ENCODE results near the gene CDC14A. TPM values are rescaled to one million over a fixed set of nuclear protein-coding genes. Genes with fewer than 3 reads are reported as not detected.

CDC14A gene
- total RNA-seq, 4 donors from 2014 or later = 8.6 to 20.1 (median 11.0) TPM

- TF ChIP-seq POLR2AphosphoS5 (IDR thresholded peaks at IDR 0.05) (no peak), POLR2A (IDR thresholded peaks at IDR 0.05) (no peak), EP300 (IDR thresholded peaks at IDR 0.05) (no peak)
- TF ChIP-seq, protein P1, sequence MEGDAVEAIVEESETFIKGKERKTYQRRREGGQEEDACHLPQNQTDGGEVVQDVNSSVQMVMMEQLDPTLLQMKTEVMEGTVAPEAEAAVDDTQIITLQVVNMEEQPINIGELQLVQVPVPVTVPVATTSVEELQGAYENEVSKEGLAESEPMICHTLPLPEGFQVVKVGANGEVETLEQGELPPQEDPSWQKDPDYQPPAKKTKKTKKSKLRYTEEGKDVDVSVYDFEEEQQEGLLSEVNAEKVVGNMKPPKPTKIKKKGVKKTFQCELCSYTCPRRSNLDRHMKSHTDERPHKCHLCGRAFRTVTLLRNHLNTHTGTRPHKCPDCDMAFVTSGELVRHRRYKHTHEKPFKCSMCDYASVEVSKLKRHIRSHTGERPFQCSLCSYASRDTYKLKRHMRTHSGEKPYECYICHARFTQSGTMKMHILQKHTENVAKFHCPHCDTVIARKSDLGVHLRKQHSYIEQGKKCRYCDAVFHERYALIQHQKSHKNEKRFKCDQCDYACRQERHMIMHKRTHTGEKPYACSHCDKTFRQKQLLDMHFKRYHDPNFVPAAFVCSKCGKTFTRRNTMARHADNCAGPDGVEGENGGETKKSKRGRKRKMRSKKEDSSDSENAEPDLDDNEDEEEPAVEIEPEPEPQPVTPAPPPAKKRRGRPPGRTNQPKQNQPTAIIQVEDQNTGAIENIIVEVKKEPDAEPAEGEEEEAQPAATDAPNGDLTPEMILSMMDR (IDR thresholded peaks at IDR 0.05) = no peak
- no peaks in the 10 kb centered on the region for H3K36me3 ChIP-seq
- H3K9me3 ChIP-seq = no peaks in the 10 kb centered on the region
- peaks cover 0 to 9% (median 0%) of the 10 kb centered on the region in 3 donors for H3K4me1 ChIP-seq
- H3K27ac ChIP-seq = no peak overlapping the region
- no peak for ATAC-seq
- WGBS, 2 donors (ENCODE audit: low coverage in 1 of 2) = 67 to 70% methylated on average over 1 of the region's 1 CpG
- no peak overlapping the region for H3K4me3 ChIP-seq
- H3K27me3 ChIP-seq = no peaks in the 10 kb centered on the region
Measured at GRCh38 chr1:100380635-100381034, 28.3 kb downstream of the CDC14A start.

DNA sequence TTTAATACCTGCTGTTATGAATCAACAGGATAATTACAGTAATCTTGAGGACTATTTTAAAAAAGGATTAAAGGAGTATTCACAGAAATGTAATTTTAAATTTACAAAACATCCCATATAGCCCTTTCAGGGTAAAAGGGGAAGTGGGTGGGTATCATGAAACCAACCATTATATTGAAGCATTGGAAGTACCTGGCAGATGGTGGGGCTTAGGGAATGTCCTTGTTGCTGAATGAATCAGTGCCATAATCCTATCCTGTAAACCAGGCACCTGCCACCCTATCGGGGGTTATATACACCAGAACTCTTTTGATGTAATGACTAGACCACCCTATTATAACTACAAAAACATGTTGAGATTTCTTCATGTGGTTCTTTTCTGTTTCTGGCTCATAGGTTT is 30.4 kb downstream of the CDC14A start:
- H3K36me3 ChIP-seq = no peaks in the 10 kb centered on the region
- no peaks in the 10 kb centered on the region for H3K27me3 ChIP-seq
- H3K4me3 ChIP-seq = no peak overlapping the region
- WGBS, 2 donors (ENCODE audit: low coverage in 1 of 2) = 83 to 100% methylated on average over 1 of the region's 1 CpG
- peaks cover 0 to 16% (median 0%) of the 10 kb centered on the region in 3 donors for H3K4me1 ChIP-seq
- no peak for ATAC-seq
- H3K9me3 ChIP-seq = no peaks in the 10 kb centered on the region
- H3K27ac ChIP-seq = no peak overlapping the region
- TF ChIP-seq, protein P1 (IDR thresholded peaks at IDR 0.05) = no peak
- no peak for TF ChIP-seq POLR2AphosphoS5 (IDR thresholded peaks at IDR 0.05)

DNA sequence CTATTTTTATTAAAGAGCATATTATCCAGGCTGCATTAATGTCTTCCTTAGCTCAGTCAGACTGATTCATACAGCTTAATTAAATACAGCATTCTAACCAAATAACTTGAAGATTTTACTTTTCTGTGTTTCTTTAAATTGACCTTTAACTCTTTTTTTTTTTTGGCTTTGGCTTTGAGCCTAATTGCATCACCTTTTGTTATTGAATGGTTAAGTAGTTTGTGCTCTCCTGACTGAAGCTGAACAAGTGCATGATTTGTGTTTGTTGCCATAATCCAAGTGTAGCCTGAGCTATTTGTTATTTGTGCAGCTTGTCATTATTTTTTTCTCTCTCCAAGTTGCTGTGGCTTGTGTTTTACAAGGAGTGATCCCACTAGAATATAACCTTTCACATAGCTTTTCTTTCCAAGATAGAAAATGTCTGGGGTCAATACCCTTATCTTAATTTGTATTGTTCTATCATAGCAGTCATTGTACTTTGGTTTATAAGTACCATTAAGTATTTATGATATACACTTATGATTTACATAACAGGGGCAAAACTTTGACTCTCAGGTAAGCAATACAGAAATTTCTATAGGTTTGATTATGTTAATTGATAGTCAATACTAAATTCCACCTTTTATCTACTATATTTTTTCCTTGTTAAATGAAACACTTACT is 31.6 kb downstream of the CDC14A start:
- H3K36me3 ChIP-seq = no peaks in the 10 kb centered on the region
- no peak overlapping the region for H3K4me3 ChIP-seq
- TF ChIP-seq EP300 (IDR thresholded peaks at IDR 0.05) = no peak
- TF ChIP-seq, protein P1 (IDR thresholded peaks at IDR 0.05) = no peak
- no peak for TF ChIP-seq POLR2AphosphoS5 (IDR thresholded peaks at IDR 0.05)
- no peak for ATAC-seq
- no peaks in the 10 kb centered on the region for H3K9me3 ChIP-seq
- no peaks in the 10 kb centered on the region for H3K27me3 ChIP-seq
- H3K27ac ChIP-seq = no peak overlapping the region
- H3K4me1 ChIP-seq = peaks cover 0 to 27% (median 0%) of the 10 kb centered on the region in 3 donors

DNA sequence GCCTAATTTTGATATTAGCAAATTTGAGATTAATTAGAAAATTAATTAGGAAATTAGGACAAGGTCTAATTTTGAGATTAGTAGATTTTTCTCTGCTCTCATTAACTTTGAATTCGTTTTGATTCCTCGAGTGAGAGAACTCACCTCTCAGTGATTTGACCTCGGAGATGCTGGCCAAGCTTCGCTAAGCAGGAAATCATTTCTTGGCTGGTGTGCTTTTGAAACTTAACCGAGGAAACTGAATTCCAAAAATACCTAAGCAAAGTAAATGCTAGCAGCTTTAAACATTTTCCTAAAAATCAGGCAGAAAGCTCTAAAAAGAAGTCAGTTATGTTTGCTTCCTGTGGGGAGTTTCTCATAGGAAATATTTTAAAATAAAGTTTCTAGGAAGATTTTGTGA is 34.9 kb downstream of the CDC14A start:
- H3K4me1 ChIP-seq = peaks cover 0 to 27% (median 0%) of the 10 kb centered on the region in 3 donors
- no peaks in the 10 kb centered on the region for H3K27me3 ChIP-seq
- peak overlapping the region in 2 of 4 donors; percentile 49 to 59 for H3K27ac ChIP-seq
- ATAC-seq = no peak
- TF ChIP-seq POLR2AphosphoS5 (IDR thresholded peaks at IDR 0.05) (no peak), POLR2A (IDR thresholded peaks at IDR 0.05) (no peak), EP300 (IDR thresholded peaks at IDR 0.05) (no peak)
- TF ChIP-seq, protein P1 (IDR thresholded peaks at IDR 0.05) = no peak
- WGBS, 2 donors (ENCODE audit: low coverage in 1 of 2) = 0 to 3% methylated on average over 5 of the region's 5 CpGs
- peak overlapping the region; percentile 9 to 14 for H3K4me3 ChIP-seq
- H3K9me3 ChIP-seq = no peaks in the 10 kb centered on the region
- H3K36me3 ChIP-seq = peaks cover 0 to 14% of the 10 kb centered on the region in 2 donors

- ATAC-seq = no peak
- peak overlapping the region; percentile 9 to 14 for H3K4me3 ChIP-seq
- H3K36me3 ChIP-seq = peaks cover 0 to 15% of the 10 kb centered on the region in 2 donors
- WGBS, 2 donors (ENCODE audit: low coverage in 1 of 2) = 12 to 30% methylated on average over 4 of the region's 4 CpGs
- peak overlapping the region; percentile 2 to 59 (median 39) for H3K27ac ChIP-seq
- TF ChIP-seq POLR2AphosphoS5 (IDR thresholded peaks at IDR 0.05) = no peak
- TF ChIP-seq, protein P1 (IDR thresholded peaks at IDR 0.05) = no peak
- no peak for TF ChIP-seq EP300 (IDR thresholded peaks at IDR 0.05)
- TF ChIP-seq POLR2A (IDR thresholded peaks at IDR 0.05) = no peak
- H3K9me3 ChIP-seq = no peaks in the 10 kb centered on the region
- no peaks in the 10 kb centered on the region for H3K27me3 ChIP-seq
- peaks cover 0 to 27% (median 0%) of the 10 kb centered on the region in 3 donors for H3K4me1 ChIP-seq
Measured at GRCh38 chr1:100387657-100388350, 35.5 kb downstream of the CDC14A start.
